GM18505 (cell line): ENCODE measurements around the gene DDX39A.
"Not testable (repeated sequence)": the region's sequence is repeated elsewhere in the genome, so short reads cannot be mapped to it uniquely, and the experiment has no call there.

Experiments
- ATAC-seq: cut with Tn5 transposase; IDR thresholded peaks from one replicate; pipeline ENCODE4 v1.9.1; 2021; ENCODE audit not compliant: unreplicated experiment
- POLR2A ChIP-seq: IDR thresholded peaks from 4 replicates; pipeline ENCODE4 v1.6.1; 2011; ENCODE audit warnings: borderline replicate concordance; ENCODE audit not compliant: insufficient read depth, insufficient read length; ENCODE audit errors: extremely low read depth

DDX39A gene

DNA sequence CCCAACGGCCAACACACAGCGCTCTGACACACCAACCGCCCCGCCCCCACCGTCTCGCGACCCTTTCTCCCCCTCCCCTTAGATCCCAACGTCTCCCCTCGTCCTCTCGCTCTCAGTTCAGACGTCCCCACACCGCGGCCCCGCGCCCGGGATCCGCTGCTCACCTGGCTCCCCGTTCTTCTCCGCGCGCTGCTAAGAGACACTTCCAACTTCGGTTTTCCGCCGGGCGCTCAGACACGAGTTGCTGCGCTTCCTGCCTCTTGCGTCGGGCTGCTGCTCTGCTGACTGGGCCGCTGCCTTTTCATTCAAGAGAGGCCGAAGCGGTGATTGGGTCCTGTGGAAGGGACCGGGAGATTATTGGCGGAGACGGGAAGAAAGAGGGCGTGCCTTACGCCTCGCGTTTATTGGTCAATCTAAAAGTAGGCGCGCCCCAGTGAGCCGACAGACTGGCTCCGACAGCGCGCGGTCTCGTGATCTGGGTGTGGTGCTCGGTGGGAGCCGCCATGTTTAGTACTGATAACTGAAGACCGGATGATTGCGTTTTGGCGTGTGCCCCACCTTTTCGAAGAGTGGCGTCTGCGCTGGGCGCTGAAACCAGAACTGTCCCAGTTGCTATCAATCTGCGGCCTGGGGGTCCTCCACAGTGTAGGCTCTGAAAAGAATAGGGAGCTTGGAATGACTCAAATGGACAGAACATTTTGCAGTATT, at the start of gene DDX39A:
Gene DDX39A (minus strand): TSS at position 236 of the 708 bp plus-strand sequence. CDS start 6,121 bp downstream, outside the sequence.
- TF ChIP-seq POLR2A: peak; percentile 87
- ATAC-seq: peak; percentile 80

DNA sequence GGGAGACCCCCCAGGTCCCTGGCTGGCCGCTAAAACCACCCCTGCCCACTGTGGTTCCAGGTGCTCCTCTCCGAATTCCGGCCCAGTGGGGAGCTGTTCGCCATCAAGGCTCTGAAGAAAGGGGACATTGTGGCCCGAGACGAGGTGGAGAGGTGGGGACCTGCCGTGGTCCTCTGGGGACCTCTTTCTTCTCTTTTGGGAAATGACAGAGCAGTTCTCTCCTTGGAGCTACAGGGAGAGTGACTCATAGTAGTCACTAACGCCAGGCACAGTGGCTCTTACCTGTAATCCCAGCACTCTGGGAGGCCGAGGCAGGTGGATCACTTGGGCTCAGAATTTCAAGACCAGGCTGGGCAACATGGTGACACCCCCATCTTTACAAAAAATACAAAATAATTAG, 48.7 kb upstream of the DDX39A start:
- TF ChIP-seq POLR2A: no peak
- ATAC-seq: no peak

GRCh38 chr19:14467391-14467790, 48.2 kb upstream of the DDX39A start:
- TF ChIP-seq POLR2A: no peak
- ATAC-seq: no peak

- no peak for TF ChIP-seq POLR2A
- ATAC-seq: no peak
Measured at GRCh38 chr19:14463747-14464146, 44.6 kb upstream of the DDX39A start.

- ATAC-seq: not testable (repeated sequence)
Measured at GRCh38 chr19:14462401-14462800, 43.3 kb upstream of the DDX39A start.

- TF ChIP-seq POLR2A: no peak
- ATAC-seq: no peak
Measured at GRCh38 chr19:14460935-14461334, 41.8 kb upstream of the DDX39A start.

GRCh38 chr19:14459703-14460102, 40.6 kb upstream of the DDX39A start:
- TF ChIP-seq POLR2A: no peak
- no peak for ATAC-seq

GRCh38 chr19:14452303-14452702, 33.2 kb upstream of the DDX39A start:
- ATAC-seq: not testable (repeated sequence)

DNA sequence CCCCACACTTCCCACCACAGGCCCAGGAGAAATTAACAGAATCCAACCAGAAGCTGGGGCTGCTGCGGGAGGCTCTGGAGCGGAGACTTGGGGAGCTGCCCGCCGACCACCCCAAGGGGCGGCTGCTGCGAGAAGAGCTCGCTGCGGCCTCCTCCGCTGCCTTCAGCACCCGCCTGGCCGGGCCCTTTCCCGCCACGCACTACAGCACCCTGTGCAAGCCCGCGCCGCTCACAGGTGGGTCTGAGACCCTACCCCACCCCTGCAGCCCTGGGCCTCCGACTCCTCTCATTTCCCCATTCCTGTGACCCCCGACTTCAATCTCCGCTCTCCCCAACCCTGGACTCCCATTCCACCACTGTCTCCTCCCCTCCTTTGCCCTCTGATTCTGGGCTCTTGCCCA, 31.7 kb upstream of the DDX39A start:
- TF ChIP-seq POLR2A: no peak
- ATAC-seq: no peak

GRCh38 chr19:14450168-14450874, 31.2 kb upstream of the DDX39A start:
- no peak for TF ChIP-seq POLR2A
- ATAC-seq: no peak

DNA sequence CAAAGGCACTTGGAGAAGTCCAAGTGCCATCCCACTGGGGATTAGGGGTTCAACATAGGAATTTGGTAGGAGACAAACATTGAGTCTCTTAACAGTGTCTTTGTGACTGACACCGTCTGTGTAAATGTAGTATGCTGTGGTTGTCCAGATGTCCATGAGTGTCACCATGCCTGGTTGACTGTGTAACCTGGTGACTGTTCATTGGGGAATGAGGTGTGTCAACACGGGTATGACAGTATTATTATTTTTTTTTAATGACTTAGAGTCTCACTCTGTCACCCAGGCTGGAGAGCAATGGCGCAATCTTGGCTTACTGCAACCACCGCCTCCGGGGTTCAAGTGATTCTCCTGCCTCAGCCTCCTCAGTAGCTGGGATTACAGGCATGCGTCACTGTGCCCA, 30.2 kb upstream of the DDX39A start:
- ATAC-seq: no peak
- no peak for TF ChIP-seq POLR2A

DNA sequence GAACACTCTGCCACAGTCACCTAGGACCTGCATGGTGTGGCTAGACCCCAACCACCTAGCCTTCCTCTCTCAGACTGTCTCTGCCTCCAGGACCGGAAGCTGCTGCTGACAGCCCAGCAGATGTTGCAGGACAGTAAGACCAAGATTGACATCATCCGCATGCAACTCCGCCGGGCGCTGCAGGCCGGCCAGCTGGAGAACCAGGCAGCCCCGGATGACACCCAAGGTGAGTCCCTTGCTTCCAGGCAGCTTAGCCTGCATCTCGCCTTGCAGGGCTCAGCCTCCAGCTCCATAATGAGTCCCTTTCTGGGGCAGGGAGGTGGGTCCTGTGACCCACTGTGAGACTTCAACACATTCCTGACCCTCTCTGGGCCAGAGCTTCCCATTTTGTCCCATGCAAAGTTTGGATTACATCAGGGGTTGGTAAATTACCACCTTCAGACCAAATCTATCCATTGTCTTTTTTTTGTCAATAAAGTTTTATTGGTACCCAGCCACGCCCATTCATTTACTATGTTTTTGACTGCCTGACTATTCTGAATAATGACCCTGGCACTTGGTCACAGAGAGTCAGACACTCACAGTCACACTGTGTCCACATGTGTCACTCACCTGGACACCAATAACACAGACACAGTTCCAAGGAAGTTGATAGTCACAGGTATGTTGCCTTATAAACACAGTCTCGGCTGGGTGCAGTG, 27.3 kb upstream of the DDX39A start:
- no peak for TF ChIP-seq POLR2A
- no peak for ATAC-seq

GRCh38 chr19:14443632-14444216, 24.6 kb upstream of the DDX39A start:
- no peak for TF ChIP-seq POLR2A
- ATAC-seq: no peak
